HPDE6-E6E7 (cell line): ENCODE data around the gene PLB1.

Experiments used
- DNase-seq: peaks from one replicate; pipeline ENCODE4 v3.0.0; 2011; ENCODE audit warnings: missing footprints; ENCODE audit errors: extremely low spot score

Gene PLB1

DNA sequence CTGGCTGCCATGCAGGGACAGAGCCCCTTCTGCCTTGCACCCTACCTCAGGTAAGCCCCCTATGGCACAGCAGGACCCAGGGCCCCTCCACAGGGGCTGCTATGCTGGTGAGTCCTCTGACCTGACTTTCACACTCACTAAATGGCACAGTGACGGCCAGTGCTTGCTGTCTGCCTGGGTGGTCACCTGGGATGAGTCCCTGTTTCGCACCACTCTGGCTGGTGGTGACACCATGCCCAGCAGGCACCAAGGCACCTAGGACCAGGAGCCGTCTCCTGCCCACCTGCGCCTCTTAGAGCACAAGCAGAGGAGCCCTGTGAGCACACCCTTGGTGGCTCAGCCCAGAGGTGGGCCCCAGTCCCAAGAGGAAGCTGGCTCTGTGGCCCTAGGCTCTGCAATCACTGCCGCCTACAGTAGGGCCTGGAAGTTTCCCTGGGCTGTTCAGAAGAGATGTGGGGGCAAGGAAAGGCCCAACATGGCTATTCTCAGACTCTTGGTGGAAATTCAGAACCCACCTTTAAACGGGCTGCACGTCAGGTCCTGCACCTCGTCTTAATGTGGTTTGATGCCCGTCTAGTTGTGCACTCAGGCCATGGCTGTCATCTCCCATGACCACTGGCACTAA lies 96.0 kb downstream of the PLB1 start:
- DNase-seq: no peak

DNA sequence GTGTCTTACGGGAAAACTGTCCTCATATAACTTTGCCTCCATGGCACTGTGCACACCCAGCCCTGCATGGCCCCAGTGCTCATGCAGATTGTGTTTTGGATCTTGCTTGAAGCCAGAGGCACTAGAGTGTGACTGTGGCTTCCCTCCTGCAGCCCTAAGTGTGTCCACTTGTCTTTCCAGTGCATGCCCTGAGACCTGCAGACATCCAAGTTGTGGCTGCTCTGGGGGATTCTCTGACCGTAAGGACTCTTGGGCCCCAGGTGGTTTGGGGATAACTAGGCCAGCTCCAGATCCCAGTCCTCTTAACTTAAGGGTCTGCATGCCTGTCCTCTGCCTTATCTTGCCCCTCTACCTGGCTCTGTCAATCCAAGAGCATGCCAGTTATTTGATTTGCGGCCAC lies 96.6 kb downstream of the PLB1 start:
- no peak for DNase-seq

DNA sequence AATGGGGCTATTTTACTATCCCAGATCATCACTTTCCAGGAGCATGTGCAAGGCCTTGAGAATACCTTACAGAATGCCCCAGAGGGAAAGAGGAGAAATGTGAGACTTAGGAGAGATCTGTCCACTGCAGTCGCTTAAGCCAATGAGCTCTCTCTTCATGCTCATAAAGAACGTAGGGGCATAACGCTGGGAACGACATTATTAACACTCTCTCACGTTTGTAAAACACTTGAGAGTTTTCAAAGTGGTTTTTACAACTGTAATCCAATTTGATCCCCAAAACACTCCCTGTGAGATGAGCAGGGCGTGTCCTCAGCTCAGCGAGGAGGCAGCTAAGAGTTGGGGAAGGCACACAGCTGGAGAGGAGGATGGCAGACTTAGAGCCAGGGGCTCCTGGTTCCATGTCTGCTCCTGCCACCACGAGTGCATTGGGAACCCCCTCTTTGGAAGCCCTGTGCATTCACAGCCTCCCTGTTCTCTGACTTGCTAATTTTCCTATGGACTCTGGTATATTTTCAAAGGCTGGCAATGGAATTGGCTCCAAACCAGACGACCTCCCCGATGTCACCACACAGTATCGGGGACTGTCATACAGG lies 97.4 kb downstream of the PLB1 start:
- DNase-seq: no peak

DNA sequence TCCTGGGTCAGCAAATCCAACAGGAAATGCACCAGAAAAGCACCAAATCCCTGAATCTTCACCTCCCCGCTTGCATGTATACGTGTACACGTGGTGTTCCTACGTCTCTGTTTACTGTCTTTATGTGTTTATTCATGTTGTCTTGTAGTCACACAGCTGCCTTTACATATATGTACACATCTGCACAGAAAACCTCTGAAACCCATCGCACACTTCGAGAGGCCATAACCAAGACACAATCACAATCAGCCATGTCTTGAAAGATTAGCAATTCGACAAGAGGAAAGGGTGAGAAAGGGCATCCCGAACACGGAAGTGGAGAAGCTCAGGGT lies 98.1 kb downstream of the PLB1 start:
- DNase-seq: no peak

DNA sequence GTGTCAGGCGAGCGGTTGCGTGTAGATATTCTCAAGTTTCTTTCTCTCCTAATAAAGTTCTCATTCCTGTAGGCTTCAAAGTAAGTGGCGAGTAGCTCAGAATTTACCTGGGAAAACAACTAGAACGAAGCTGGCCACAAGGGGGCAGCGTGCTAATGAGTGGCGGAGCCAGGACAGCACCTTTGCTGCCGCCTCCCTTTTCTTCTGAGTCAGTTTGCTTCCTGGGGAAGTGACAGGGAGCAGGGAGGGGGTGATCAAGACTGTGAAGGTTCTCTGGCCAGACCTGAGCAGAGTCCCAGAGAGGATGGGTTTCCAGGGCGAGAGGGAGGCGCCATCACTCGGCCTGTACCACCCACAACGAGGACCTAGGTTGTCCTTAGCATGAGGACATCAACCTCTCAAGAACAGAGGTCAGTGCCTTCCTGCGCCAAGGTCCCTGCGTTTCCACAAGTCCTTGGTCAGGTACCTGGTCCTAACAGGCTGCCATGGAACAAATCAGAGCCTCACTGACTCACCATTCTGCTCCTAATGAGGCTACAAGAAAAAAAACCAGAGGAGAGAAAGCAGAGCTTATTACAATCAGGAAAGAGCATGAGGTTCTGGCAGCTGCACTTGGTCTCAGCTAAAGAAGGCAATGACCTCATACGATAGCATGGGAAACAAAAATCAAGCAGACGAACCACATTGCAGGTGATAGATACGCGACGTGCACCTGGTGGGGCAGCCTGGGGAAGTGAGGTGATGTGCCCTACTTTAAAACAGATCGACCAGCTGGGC lies 98.7 kb downstream of the PLB1 start:
- DNase-seq: peak; percentile 90

DNA sequence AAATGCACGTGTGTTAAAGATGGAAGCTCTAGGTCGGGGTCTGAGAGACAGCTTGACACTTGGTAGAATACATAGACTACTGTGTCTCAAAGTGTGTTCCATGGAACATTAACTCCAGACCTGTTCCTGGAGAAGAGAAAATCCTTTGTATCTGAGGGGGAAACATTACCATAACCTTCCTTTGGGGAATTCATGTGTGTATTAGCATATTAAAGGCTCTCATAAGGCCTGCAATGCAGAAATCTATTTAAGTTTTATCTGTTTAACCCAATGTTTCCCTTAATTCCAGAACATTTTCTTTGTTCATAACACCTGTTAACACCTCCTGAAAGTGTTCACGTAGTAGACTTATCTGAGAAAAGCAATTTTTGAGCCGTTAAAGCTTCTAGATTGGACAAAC lies 99.5 kb downstream of the PLB1 start:
- DNase-seq: no peak

DNA sequence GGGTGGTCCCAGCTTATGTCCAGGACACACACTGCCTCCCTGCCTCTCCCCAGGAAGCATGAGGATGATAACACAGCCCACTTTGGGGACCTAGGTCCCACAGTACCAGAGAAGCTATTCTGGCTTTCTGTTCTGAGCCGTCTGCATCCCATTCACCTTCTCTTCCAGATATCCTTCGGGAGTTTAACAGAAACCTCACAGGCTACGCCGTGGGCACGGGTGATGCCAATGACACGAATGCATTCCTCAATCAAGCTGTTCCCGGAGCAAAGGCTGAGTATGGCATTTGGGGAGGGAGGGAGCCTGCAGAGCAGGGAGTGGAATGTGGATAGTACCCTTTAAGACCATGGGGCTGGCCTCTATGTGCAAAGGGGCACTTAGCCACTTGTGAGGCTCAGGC lies 102.6 kb downstream of the PLB1 start:
- DNase-seq: no peak

DNA sequence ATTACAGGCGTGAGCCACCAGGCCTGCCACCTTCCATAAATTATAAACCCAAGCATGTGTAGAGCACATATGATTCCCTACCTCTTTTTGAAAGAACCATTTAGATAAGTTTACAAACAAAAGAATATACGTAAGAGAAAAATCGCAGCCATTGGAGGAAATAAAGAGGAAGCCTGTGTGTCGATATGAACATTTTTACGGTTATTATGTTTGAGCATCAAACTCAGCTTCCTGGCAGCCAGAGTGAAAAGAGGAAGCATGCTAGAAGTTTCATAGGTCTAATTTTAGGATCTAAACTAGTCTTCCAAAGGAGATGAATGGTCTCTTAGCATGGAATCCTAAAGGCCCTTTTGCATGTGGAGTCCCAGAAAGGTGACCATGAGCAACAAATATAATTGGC lies 104.3 kb downstream of the PLB1 start:
- DNase-seq: no peak

DNA sequence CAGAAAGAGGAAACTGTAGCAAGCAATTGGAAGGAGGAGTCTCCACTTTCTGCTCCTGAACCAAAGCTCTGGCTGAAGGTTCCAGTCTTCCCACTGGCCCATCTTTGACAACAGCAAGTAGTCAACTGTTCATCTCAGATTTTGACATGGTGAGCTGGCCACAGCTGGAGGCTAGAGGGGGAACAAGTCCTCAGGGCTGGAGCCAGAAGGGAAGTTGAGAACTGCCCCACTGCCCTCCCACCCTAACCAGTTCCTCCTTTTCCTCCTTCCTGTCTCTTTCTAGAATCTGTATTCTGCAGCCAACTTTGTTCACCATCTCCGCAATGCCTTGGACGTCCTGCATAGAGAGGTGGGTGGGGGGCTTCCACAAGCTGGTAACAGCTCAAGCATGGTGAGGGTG lies 105.8 kb downstream of the PLB1 start:
- DNase-seq: no peak

DNA sequence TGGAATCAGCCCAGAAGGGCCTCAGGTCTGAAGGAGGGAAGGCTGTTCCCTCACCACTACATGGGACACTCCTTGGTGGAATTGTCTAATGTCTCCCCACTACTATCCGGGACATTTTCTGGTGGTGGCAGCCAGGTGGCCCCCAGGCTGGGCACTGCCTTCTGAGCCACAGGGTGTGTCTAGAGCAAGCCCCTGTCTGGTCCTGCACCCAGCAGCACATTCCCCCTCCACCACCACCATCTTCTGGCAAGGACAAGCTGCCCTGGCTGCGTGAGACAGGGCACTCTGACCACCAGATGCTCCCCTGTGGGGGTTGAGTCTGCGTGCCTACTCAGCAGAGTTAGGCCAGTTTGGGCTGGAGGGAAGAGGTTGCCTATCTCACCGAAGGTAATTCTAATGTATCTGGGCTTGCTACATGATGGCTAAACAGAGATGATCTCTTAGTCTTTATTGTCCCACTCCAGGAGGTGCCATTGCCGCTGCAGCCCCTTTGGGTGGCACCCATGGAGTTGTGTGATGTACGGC lies 106.3 kb downstream of the PLB1 start:
- DNase-seq: no peak

DNA sequence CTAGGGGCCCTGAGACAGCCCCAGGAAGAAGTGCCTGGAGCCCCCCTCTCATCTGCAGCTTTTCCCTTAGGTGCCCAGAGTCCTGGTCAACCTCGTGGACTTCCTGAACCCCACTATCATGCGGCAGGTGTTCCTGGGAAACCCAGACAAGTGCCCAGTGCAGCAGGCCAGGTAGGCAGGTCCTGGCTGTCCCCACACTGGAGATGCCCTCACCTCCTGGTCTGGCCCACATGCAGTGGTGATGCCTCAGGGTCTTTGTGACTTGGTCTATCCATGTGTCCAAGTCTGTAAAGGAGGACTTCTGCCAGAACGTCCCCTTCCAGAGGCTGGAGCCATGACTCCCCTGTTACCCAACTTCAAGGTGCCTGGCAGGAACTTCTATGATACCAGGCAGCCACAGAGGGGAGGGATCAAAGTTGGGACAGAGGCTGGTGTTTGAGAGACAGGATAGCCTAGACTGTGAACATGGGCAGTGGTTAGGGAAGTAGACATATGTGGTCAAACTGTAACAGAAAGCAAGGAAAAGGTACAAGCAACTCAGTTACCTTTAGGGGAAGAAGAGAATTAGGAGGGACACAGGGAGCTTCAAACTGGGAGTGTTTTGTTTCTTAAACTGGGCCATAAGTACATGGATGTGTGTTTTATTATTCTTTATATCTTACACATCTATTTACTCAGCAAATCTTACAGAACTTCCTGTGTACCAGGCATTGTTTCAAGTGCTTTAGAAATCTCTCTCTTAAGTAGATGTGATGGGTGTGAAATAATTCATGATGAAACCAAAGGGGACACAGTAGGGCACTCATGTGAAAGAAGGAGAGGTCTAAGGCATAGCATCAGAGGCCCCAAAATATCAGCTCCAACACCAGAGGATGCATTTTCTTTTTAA lies 107.1 kb downstream of the PLB1 start:
- DNase-seq: no peak

DNA sequence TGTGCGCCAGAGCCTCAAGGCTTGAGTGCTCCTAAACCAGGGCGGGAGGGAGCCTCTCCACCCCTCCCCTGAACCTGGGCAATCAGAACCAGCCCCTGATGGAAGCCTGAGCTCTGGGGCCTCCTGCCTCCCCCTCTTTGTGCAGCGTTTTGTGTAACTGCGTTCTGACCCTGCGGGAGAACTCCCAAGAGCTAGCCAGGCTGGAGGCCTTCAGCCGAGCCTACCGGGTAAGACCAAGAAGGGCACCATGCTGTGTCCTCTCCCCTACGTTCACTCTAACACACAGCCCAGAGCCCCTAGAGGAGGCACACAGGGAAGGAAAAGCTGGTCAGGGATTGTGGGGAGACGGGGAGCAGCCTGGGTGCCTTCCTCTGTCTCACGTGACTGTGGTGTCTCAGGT lies 108.0 kb downstream of the PLB1 start:
- DNase-seq: no peak

DNA sequence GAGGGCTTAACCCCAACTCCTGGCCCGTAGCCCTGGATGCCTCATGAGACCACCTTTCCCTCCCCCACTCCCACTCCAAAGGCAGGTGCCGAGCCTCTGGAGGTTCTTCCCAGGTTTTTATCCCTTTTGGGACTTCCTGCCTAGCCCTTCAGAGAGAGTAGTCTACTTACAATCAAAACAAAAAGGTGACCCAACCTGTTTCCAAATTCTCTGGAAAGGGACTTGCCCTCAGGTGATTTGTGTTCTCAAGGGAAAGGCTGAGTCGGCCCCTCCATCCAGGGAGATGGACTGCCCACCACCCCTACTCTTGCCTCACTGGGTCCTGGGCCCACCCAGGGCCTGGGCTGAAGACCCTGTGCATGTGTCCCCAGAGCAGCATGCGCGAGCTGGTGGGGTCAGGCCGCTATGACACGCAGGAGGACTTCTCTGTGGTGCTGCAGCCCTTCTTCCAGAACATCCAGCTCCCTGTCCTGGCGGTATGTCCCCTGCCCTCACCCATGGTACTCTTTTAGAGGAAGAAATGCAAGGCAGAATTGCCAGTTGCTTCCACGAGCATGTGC lies 108.5 kb downstream of the PLB1 start:
- DNase-seq: no peak

DNA sequence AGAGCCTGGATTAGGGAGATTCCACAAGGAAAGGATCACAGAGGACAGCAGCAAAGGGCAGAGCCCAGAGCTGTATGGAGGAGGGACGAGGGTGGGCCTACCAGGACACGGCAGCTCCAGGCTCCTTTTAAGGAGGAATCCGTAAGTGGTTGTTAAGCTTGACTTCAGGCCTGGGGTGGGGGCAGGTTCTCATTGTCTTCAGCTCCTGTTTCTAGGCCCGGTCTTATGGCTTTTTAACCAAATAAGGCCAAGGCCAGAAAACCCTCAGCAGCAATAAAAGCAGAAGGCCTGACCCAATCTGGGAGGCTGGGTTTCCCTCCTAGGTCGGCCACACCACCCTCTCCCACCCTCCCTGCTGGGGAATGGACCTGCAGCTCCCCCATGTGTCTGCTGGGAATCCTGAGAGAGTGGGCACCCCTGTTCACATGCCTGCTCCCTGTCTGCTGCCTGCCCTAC lies 111.2 kb downstream of the PLB1 start:
- no peak for DNase-seq

DNA sequence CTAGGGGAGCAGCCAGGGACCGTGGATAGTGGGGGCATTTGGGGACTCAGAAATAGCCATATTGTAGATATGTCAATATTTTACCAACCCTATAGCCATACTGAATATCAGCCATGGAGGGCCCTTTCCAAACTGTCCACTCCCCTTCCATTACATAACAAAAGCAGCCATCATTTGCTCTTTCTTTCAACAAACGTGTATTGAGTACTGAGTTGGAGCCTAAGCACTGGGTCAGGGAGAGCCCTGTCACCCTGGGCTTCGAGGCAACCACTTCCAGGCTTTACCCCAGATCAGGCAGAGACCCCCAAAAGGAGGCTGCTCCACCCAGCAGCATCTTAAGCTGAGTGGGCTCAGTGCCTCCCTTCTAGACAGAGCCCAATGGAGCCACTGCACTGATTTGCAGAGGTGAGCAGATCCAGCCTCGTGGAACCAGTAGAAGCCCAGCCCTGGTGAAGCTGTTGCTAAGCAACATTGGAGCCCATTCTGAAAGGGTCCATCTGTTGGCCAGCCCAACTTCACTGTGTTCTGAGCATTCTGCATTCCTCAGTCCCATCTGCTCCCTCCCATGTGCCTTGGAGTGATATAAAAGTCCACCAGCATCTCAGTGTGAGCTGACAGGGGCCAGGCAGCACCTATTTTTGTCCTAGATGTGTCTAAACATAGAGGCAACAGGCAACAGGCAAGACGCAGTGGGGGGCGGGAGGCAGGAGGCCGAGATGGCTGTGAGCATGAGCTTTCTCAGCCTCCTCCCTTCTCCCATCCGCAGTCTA lies 112.1 kb downstream of the PLB1 start:
- DNase-seq: no peak

DNA sequence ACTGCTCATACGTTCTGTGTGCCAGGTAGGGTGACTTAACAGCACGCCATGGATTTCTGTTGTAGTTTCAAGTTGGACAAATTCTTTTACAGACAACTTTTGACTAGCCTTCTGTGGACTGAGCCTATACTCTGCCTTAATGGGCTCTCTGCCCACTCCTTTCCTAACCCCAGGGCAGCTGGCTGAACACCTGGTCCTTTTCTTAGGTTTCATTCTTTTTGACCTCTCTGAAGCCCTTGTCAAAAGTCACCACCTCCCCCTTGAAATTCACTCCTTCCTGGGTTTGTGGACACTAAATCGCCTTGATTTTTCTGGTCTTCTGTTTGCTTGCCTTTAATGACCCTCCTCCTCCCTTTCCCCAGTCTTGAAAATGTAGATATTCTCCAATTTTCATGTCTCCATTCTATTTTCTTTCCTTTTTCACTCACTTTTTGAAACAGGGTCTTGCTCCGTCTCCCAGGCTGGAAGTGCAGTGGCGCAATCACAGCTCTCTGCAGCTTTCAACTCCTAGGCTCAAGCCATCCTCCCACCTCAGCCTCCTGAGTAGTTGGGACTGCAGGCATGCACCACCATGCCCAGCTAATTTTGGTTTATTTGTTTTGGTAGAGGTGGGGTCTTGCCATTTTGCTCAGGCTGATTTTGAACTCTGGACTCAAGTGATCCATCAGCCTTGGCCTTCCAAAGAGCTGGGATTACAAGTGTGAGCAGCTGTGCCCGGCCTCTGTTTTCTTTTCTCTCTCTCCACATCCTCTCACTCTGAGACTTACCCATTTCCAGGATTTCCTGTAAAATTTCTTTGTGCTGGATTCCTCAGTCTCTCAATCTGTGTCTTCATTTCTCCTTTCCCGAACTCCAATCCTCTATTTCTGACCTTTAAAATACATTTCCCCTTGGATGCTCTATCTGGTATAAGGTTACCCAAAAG lies 112.9 kb downstream of the PLB1 start:
- DNase-seq: no peak

DNA sequence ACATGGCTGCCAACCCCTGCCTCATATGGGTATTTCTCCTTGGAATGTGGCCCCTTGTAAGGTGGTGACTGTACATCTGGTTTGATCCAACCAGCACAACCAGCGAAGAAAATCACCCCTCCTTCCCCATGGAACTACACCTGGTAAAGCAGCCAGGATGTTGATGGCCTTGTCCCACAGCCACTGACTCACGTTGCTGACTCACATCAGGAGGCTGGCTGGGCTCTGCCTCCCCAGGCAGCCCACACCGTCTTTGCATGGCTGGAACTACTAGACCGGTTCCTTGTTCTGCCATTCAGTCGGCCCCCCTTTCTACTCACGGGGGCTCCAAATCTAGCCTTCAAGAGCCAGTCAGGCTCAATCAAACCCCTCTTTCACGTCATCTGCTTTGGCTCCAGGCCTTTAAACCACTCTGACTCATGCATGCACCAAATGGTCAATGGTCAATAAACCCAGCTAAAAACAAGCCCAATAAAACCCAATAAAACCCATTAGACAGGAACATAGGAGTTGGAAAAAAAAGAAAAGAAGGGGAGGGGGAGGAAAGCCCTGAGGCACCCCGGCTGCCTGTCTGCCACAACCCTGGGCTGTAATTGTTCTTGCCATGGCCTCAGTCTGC lies 114.8 kb downstream of the PLB1 start:
- peak; percentile 99 for DNase-seq

DNA sequence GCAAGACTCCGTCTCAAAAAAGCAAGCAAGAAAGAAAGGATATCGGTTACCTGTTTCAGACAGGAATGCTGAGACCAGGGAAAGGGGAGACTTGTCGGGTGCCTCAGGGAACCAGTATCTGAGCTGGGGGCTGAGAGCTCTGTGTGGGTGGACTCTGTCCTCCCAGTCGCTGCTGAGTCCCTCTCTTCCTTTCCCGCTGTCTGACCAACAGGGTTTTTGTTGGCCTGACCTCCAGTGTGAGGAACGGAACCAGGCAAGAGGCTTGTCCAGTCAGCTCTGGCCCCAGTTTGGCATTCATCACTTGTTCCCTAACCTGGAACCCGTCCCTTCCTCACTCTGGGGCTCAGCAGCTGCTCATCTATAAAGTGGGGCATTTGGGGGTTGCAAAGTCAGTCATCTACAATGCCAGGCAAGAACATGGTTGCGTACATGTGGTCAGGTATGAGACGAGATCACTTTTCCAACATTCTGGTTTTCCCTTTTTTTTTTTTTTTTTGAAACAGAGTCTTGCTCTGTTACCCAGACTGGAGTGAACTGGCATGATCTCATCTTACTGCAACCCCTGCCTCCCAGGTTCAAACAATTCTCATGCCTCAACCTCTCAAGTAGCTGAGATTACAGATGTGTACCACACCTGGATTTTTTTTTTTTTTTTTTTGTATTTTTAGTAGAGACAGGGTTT lies 116.4 kb downstream of the PLB1 start:
- no peak for DNase-seq

DNA sequence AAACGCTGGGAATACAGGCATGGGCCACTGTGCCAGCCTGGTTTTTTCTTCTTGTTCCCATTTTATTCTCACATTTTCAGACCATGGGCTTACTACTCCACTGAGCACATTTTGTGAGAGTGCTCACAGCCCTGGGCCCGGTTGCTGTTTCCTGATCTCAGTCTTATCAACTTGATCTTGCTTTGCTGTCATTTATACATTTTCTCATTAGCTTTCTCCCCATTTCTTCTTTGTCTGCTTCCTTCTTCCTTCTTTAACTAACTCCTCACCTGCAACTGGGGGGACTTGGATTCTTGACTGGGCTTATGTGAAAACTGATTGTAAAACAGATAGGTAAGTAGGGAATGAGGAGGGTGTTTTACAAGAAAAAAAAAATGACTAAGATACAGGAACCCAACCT lies 117.3 kb downstream of the PLB1 start:
- DNase-seq: no peak
